Stimulated activated CD8-positive, alpha-beta memory T cell treated with anti-CD3 and anti-CD28 coated beads, Interleukin-15, amount 100 ng/mL, for 1 hour (primary cell): ENCODE measurements around the gene HGS.
"Not testable (repeated sequence)": the region's sequence is repeated elsewhere in the genome, so short reads cannot be mapped to it uniquely, and the experiment has no call there.

Experiments
- DNase-seq: peaks from one replicate; pipeline ENCODE4 v3.0.0-alpha.2; 2020; ENCODE audit warnings: low read depth

HGS gene

GRCh38 chr17:81656118-81656743 lies 27.6 kb upstream of the HGS start, which contains the start of gene PDE6G:
Gene PDE6G, minus strand, starts transcription at chr17:81656542. Its CDS starts 3,237 bp downstream, at chr17:81653305.
- no peak for DNase-seq

GRCh38 chr17:81656835-81657234 lies 27.0 kb upstream of the HGS start:
- no peak for DNase-seq

- DNase-seq: no peak
Observed at GRCh38 chr17:81659038-81659437, 24.8 kb upstream of the HGS start.

- no peak for DNase-seq
Observed at GRCh38 chr17:81660441-81660840, 23.4 kb upstream of the HGS start.

- no peak for DNase-seq
Observed at GRCh38 chr17:81662002-81662401, 21.8 kb upstream of the HGS start.

GRCh38 chr17:81664051-81664470 lies 19.8 kb upstream of the HGS start:
- DNase-seq: no peak

- no peak for DNase-seq
Observed at GRCh38 chr17:81665205-81666091, 18.4 kb upstream of the HGS start.

- no peak for DNase-seq
Observed at GRCh38 chr17:81666092-81666341, 17.8 kb upstream of the HGS start.

- DNase-seq: peak; percentile 88
Observed at GRCh38 chr17:81666342-81667191, 17.2 kb upstream of the HGS start, which contains the start of the genes CCDC137 and OXLD1. Gene CCDC137, plus strand, starts transcription at chr17:81666737. Its CDS starts 30 bp downstream, at chr17:81666767. Gene OXLD1, minus strand, starts transcription at chr17:81666605. Its CDS starts 28 bp downstream, at chr17:81666577.

- no peak for DNase-seq
Observed at GRCh38 chr17:81667754-81668153, 16.1 kb upstream of the HGS start.

- DNase-seq: no peak
Observed at GRCh38 chr17:81672504-81672903, 11.3 kb upstream of the HGS start.

- no peak for DNase-seq
Observed at GRCh38 chr17:81672954-81673353, 10.9 kb upstream of the HGS start.

GRCh38 chr17:81673561-81674258 lies 10.1 kb upstream of the HGS start:
- DNase-seq: no peak

- not testable (repeated sequence) for DNase-seq
Observed at GRCh38 chr17:81675515-81676221, 8.1 kb upstream of the HGS start.

- DNase-seq: no peak
Observed at GRCh38 chr17:81676906-81677305, 6.9 kb upstream of the HGS start.

GRCh38 chr17:81680150-81680549 lies 3.7 kb upstream of the HGS start:
- DNase-seq: no peak

GRCh38 chr17:81681672-81682071 lies 2.1 kb upstream of the HGS start:
- no peak for DNase-seq

GRCh38 chr17:81682565-81683207 lies 1.1 kb upstream of the HGS start:
- no peak for DNase-seq

- DNase-seq: no peak
Observed at GRCh38 chr17:81683208-81683583, 615 bp upstream of the HGS start.

GRCh38 chr17:81684442-81684911 lies 666 bp downstream of the HGS start:
- DNase-seq: no peak

GRCh38 chr17:81685108-81685507 lies 1.3 kb downstream of the HGS start:
- DNase-seq: no peak
